Stimulated activated CD8-positive, alpha-beta memory T cell treated with anti-CD3 and anti-CD28 coated beads, Interleukin-4, amount 100 ng/mL, for 1 hour (primary cell): ENCODE data around the gene AMD1.
A peak's percentile ranks its signal among the peaks of the same experiment; 100 is the strongest.
"Not testable (repeated sequence)": the region's sequence is repeated elsewhere in the genome, so short reads cannot be mapped to it uniquely, and the experiment has no call there.

Source experiments
- DNase-seq, 2 donors: peaks; one replicate each; pipeline ENCODE4 v3.0.0-alpha.2; 2020; ENCODE audit warnings: low read depth in 2 of 2, low spot score in 1 of 2

AMD1 gene

DNA sequence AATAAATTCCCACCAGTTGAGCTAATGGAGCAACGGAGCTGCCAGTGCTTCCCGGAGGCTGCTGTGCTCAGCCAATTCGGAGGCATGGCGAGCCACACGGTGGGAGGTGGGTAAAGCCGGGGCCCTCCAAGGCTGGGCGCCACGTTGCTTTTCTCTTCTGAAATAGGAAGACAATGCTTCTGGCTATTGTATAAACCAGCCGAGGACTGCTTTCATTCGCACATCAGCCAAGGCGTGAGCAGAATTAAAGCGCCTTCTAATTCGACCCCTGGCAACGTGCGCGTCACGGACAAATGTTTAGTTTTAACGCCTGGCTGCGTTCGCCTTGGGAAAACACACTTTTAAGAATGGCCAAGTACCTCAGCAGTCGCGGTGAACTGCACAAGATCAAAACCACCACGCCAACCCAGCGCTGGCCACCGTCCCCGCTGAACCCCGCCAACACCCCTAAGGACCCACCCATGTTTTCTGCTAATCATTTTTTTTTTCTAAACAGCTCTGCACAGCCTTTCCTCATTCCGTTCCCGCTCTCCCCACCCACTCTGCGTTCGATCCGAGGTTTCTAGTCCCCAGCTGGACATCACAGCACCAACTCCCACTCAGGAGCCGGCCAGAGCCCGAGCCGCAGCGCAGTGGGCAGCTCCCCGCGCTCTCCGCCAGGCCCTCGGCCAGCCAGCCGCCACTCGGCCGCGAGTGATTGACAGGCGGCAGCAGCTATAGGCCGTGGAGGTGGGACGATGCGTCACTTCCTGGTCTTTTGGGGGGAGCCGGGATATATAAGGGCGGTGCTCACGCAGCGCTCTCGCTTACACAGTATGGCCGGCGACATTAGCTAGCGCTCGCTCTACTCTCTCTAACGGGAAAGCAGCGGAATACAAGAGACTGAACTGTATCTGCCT is at the start of gene AMD1:
Gene AMD1 (plus strand): TSS at position 805 of the 899 bp plus-strand sequence. CDS start 321 bp downstream, outside the sequence.
- peak; percentile 88 to 92 for DNase-seq

DNA sequence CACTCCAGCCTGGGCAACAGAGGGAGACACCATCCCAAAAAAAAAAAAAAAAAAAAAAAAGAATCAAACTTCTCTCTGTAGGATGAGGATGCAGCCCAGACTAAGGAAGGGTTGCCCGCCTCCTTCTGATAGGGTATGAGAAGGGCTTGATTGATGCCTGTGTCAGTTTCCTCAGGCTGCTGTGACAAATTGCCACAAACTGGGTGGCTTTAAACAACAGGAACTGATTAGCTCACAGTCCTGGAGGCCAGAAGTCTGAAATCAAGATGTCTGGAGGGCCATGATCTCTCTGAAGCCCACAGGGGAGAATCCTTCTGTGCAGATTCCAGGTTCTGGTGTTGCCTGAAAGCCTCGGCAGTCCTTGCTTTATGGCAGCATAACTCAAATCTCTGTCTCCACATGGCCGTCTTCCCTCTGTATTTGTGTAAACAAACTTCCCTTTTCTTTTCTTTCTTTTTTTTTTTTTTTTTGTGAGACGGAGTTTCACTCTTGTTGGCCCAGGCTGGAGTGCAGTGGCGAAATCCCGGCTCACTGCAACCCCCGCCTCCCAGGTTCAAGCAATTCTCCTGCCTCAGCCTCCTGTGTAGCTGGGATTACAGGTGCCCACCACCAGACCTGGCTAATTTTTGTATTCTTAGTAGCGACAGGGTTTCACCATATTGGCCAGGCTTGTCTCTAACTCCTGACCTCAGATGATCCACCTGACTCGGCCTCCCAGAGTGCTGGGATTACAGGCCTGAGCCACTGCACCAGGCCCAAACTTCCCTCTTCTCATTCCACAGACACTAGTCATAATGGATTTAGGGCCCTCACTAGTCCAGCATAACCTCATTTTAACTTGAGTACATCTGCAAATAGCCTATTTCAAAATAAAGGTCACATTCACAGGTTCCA is 48.1 kb upstream of the AMD1 start:
- DNase-seq = no peak

DNA sequence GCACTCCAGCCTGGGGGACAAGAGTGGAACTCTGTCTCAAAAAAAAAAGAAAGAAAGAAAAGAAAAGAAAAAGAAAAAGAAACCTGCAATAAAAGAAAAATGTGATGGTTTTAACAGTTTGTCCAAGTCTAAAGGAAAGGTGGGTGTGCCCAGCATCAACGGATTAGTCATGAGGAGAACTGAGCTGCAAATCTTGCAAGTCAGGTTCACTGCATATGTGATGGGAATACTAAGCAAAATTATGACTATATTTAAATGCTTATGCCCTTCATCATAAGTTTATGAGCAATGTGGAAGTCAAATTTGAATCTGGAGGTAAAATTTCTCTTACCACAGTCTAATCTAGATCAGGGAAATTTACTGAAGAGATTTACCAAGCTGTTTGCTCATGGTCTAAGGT is 46.2 kb upstream of the AMD1 start:
- no peak for DNase-seq

DNA sequence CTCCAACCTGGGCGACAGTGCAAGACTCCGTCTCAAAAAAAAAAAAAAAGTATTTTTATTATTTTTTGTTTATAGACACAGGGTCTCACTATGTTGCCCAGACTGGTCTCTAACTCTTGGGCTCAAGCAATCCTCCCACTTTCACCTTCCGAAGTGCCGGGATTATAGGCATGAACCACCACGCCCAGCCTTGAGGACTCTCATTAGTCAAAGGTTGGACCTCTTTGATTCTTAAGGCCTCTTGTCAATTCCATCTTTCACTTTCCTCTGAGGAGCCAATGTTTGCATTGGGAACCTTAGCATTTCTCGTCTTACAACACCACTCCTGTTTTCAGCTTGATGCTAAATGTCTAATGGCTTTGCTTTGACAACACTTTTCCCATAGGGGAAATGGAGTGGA is 43.2 kb upstream of the AMD1 start:
- DNase-seq = no peak

DNA sequence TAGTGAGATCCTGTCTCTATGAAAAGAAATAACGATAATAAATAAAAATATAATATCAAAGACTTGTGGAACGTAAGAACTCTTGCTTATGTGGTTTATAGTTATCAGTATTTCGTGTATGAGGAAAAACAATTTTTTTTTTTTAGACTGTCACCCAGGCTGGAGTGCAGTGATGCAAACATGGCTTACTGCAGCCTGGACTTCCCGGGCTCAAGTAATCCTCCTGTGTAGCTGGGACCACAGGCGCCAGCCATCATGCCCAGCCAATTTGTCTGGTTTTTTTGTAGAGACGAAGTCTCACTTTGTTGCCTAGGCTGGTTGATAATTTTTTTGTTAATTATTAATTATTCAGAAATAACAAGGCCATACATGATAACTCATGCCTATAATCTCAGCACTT is 40.8 kb upstream of the AMD1 start:
- no peak for DNase-seq

DNA sequence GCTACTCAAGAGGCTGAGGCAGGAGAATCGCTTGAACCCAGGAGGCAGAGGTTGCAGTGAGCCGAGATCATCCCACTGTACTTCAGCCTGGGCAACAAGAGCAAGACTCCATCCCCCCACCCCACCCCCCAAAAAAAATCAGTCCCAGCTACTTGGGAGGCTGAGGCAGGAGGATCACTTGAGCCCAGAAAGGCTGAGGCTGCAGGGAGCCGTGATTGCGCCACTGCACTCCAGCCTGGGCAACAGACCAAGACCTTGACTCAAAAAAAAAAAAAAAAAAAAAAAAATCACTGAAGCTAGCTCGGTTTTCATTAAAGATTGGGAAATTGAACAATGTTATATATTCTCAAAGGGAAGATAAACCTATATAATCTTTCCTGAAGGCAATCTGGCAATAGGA is 38.8 kb upstream of the AMD1 start:
- DNase-seq = not testable (repeated sequence)

DNA sequence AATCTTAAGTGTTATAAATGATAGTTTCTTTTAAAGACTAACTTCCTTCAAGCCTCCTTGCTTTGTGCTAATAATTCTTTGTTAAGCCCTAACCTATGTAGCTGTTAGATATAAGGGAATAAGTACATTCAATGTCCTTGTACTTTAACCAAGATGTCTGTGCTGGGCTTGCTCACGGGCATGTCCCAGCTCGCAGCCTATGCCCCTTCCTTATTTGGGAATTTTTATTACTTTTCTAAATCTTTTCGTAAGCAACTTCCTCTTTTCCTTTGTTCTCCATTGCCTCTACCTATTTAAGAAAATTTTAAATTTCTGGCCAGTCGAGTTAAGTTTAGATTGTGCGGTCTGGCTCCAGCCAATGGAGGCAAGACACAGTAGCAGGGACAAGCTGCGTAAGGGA is 33.3 kb upstream of the AMD1 start:
- DNase-seq = no peak

DNA sequence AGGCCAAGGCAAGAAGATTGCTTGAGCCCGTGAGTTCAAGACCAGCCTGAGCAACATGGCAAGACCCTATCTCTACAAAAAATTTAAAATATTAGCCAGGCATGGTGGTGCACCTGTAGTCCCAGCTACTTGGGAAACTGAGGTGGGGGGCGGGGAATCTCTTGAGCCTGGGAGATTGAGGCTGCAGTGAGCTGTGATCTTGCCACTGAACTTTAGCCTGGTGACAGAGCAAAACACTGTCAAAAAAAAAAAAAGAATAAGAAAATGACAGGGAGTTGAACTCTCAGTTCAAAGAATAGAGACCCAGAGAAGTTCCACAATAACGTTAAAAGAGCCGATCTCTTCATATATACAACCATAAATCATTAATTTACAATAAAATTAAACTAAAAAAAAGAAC is 24.8 kb upstream of the AMD1 start:
- DNase-seq = no peak

DNA sequence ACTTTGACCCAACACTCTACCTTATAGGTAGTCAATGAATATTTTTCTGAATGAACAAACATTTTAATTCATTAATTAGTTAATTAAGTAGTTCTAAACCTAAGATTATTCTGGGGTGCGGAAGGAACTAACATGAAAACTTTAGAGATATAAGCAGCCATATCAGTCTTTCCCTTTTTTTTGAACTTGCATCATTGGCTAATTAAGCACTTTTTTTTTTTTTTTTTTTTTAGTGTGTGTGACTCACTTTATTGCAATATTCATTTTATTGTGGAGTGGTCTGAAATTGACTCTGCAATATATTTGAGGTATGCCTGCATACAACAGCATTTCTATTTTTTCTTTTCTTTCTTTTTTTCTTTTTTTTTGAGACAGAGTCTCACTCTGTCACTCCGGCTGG is 21.8 kb upstream of the AMD1 start:
- DNase-seq = no peak

DNA sequence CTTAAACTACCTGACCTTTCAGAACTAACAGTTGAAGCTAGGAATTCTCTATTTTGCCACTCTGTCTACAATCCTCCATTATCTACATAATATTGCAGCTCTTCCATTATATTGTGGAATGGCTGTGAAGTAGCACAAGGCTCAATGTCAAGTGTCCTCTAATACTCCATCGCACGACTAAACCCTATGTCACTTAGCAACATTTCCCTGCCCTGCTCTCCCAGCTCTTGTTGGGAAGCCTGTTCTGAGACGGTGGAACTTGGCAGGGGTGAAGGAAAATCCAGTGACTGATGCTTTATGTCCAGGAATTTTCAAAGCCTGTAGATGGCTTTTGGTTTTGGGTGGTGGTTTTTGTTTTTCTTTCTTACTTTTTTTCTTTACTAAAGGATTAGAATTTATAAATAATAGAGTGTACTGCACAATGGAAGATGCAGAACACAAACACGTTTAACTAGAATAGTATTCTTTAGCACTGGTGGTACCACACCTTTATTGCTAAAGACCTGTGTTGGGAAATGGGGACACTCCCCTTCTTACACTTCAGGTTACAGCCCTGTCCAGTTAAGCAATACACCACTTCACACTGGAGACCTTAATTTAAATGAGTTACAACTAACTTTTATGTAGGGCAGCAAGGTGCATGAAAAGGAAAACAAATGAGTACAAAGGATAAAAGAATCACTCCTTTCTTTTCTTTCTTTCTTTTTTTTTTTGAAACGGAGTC is 20.7 kb upstream of the AMD1 start:
- no peak for DNase-seq

DNA sequence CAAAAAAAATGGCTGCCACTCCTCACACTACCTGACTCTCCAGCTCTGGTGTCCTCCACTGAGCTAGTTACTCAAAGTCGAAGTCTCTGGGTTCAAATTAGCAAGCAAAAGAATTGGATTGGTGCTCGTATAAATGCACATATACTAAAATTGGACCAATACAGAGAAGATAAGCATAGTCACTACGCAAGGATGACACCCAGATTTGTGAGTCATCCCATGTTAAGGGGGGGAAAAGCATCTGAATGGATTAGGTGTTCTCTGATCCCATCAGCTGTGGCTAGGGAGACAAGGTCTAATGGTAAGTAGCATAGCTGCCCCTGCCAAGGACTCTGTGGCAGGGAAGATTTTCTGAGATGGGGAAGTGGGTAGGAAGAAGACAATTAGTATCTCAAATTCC is 18.3 kb upstream of the AMD1 start:
- DNase-seq = no peak

DNA sequence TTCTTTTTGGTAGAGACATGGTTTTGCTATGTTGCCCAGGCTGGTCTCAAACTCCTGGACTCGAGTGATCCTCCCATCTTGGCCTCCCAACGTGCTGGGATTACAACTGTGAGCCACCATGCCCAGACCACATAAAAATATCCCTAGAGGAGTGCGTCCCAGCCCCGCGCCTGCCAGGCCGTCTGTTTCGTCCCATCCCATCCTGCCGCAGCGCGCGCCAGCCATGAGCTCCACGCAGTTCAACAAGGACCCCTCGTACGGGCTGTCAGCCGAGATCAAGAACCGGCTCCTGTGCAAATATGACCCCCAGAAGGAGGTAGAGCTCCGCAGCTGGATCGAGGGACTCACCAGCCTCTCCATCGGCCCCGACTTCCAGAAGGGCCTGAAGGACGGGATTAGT is 16.6 kb upstream of the AMD1 start:
- DNase-seq = no peak

DNA sequence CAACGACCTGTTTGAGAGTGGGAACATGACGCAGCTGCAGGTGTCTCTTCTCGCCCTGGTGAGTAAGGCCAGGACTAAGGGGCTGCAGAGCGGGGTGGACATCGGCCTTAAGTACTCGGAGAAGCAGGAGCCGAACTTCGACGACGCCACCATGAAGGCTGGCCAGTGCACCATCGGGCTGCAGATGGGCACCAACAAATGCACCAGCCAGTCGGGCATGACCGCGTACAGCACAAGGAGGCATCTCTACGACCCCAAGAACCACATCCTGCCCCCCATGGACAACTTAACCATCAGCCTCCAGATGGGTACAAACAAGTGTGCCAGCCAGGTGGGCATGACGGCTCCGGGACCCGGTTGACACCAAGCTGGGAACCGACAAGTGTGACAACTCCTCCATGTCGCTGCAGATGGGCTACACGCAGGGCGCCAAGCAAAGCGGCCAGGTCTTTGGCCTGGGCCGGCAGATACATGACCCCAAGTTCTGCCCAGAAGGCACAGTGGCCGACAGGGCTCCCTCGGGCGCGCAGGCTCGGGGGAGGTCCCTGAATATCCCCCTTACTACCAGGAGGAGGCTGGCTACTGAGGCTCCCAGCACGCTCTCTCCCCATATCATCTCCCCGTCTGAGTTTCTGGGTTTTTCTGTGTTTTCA is 15.9 kb upstream of the AMD1 start:
- DNase-seq = no peak

DNA sequence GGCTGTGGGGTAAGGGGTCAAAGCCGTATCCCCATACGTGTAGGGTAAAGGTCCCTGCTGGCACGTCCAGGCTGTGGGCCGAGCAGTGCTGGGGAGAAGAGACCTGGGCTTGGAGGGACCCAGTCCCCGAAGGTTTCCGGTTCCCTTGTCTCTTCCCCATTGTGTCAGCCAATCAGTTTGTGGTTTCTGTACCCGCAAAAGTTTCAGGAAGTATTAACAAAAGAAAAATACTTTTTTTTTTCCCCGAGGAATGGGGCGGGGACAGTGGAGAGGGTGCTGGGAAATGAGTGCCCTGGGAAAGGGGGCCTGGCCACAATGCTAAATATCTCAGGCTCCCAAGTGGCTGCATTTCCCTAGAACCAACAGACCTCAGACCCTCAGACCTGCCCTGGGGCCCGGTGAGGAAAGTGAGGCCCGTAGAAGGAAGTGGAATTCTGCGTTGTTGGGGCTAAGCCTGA is 15.2 kb upstream of the AMD1 start:
- DNase-seq = no peak

DNA sequence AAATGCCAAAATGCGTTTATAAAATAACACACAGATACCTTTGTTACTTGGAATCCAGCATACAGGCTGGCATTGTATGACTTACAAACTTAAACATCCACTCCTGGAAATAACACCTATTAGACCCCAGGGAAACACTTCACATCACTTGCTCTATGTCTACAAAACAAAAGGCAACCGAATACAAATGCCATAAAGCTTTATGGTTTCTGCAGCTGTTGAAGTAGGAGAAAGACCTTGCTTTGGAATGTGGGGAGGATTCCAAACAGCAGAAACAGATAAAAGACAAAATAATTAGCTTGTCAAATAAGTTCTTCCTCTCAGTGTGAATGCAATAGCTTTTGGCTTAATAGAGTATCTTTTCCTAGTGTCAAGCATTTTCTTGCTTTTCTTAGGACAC is 9.8 kb upstream of the AMD1 start:
- DNase-seq = no peak

DNA sequence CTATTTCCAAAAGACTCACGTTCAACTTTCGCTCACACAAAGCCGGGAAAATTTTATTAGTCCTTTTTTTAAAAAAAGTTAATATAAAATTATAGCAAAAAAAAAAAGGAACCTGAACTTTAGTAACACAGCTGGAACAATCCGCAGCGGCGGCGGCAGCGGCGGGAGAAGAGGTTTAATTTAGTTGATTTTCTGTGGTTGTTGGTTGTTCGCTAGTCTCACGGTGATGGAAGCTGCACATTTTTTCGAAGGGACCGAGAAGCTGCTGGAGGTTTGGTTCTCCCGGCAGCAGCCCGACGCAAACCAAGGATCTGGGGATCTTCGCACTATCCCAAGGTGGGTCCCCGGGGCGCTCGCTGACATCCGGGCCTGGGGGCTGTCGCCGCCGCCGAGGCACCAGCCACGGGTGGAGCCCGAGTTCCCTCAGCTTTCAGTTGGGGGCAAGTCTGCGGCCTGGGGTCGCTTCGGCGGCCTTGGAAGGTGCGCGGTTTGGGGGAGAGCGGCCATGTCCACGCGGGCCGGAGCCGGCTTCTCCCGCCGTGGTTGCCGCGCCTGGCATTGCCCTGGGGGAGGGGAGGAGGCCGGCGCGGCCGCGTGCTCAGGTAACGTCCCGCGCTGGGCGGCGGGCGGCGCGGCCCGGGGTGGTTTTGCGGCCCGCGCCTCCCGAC is 429 bp downstream of the AMD1 start:
- DNase-seq = peak; percentile 9 to 13

DNA sequence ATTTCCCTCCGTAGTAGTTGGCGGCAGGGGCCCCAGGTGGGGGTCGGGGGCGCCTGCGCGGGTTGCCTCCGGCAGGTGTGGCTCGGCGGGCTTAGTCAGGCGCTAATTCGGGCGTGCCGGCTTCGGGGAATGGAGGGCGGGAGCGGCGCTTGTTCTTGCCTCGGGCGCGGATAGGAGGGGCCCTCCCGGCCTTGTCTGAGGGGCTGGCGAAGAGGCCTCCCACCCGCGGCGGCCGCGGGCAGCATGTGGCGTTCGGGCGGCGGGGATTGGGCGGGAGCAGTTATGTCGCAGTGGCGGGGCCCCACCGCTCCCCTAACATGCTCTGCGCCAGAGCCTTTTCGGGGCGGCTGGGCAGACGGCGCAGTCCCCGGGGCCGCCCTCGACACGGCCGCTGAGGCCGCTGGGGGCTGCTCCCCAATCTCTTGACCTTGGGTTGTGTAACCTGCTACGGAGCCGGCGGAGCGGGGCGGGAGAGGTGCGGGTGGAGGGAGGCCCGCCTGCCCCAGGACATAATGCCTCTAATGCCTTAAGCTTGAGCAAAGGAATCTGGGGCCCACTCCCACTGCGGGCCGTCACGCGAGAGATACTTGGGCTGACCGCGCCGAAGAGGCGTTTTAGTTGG is 1.1 kb downstream of the AMD1 start:
- peak; percentile 35 to 41 for DNase-seq

DNA sequence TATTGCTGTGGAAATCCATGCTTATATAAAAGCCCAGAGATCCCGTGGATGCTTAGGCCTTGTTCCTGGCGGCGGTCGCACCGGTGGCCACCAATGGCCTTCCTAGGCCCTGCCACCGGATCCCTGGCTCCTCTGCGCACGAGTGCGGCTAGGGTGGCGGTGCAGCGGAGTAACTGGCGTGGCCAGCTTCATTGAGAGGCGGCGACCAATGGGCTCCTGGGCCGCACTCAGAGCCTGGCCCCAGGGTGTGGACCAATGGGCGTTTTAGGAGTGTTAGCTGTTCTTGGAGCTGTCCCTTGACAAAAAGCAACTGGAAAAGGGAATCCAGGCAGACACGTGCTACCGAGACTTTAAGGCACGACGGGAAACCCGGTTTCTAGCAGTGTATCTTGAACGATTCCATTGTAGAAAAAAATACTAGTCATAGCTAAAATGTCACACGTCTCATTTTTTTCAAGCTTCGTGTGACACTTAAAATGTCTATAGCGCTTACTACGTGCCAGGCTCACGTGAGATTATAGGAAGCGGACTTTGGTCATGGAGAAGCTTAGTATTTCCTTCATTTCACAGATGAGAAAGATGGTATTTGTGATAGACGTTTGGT is 1.7 kb downstream of the AMD1 start:
- DNase-seq = peak; percentile 27 to 28

DNA sequence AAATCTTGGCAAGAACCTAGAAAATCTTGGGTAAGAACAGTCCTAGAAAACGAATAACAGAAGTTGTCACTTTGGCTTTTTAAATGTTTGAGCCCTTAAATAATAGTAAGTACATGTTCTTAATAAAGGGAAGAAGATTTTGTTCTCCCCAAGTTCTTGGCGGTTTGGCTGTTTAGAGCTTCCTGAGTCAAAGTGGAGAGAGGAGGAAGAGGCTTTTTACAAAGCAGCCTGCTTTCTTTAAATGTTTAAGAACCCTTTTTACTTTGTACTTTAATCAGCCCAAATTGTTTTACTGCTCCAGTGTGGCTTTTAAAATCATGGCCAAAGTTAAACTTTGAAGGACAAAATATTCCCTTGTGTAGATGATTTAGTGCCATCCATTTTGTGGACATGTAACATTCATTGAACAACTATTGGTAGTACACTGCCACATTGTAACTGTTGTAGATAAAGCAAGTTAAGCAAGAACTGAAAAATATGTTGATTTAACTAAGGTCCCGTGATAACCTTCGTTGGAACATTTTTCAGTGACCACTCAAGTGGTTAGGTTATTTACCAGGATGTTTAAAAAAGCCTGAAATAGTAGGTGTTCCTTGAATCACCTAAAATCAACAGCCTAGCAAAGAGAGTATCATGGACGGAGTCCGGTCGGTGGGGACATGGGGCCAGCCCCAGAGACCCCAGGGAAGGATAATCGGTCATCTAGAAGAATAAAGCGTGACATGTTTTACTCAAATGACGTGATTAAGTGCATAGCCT is 2.4 kb downstream of the AMD1 start:
- no peak for DNase-seq
